MCF 10A (cell line): ENCODE results near the gene DSCAML1. TPM values are rescaled to one million over a fixed set of nuclear protein-coding genes. Genes with fewer than 3 reads are reported as not detected.

ENCODE experiments used
- BruUV-seq: library from RNA; stranded (reverse); fragments of 400-500 nt; replicated peaks from 2 replicates; lab custom pipeline; 2021; lab: Mats Ljungman, UMichigan
- CTCF ChIA-PET: fragments of 300-600 bp; sonication (Branson Sonifier 250); formaldehyde crosslinking; extraction: SDS; loops from one replicate; lab custom pipeline; 2021; ENCODE audit warnings: antibody characterized with exemption, inconsistent platforms; lab: Yijun Ruan, JAX
- POLR2A ChIA-PET: fragments of 300-600, 350-650 bp; sonication (Branson Sonifier 250); formaldehyde crosslinking; extraction: SDS; loops from one replicate; lab custom pipeline; 2020; ENCODE audit warnings: antibody characterized with exemption, inconsistent platforms; lab: Yijun Ruan, JAX
- DNase-seq: peaks from one replicate; pipeline ENCODE4 v3.0.0-alpha.2; 2018; ENCODE audit not compliant: unreplicated experiment
- H3K27ac Mint-ChIP-seq: one replicate; pipeline ENCODE4 v1.8.0; 2022; ENCODE audit warnings: mild to moderate bottlenecking, low read depth, mixed read lengths; ENCODE audit not compliant: unreplicated experiment
- H3K27me3 Mint-ChIP-seq: one replicate; pipeline ENCODE4 v1.8.0; 2022; ENCODE audit warnings: mixed read lengths; ENCODE audit not compliant: insufficient read depth, unreplicated experiment
- H3K36me3 Mint-ChIP-seq: one replicate; pipeline ENCODE4 v1.8.0; 2022; ENCODE audit warnings: mild to moderate bottlenecking, moderate library complexity, mixed read lengths; ENCODE audit not compliant: insufficient read depth, unreplicated experiment
- H3K4me1 Mint-ChIP-seq: one replicate; pipeline ENCODE4 v1.8.0; 2022; ENCODE audit warnings: mixed read lengths; ENCODE audit not compliant: insufficient read depth, unreplicated experiment
- H3K4me3 Mint-ChIP-seq: one replicate; pipeline ENCODE4 v1.8.0; 2022; ENCODE audit warnings: mild to moderate bottlenecking, moderate library complexity, mixed read lengths; ENCODE audit not compliant: unreplicated experiment
- H3K9me3 Mint-ChIP-seq: one replicate; pipeline ENCODE4 v1.8.0; 2022; ENCODE audit warnings: mixed read lengths; ENCODE audit not compliant: unreplicated experiment
- CTCF ChIP-seq: fragments of 200-600 bp; IDR thresholded peaks from one replicate; pipeline ENCODE4 v1.8.0; 2022; ENCODE audit warnings: antibody characterized with exemption, mild to moderate bottlenecking; ENCODE audit not compliant: unreplicated experiment
- intact Hi-C: fragments of 100-400 bp; cut with micrococcal nuclease; formaldehyde crosslinking; loops from 2 replicates; pipeline ENCODE4 v1.14.1; 2022
- total RNA-seq: library from RNA; stranded (reverse); gene quantifications from 2 replicates; pipeline ENCODE4 v1.2.3, GENCODE V29; 2022

DSCAML1 gene
- total RNA-seq, 1 experiment from 2014 or later = not detected

GRCh38 chr11:117720061-117720511, 76.9 kb downstream of the DSCAML1 start:
- peaks cover 73% of the 10 kb centered on the region for H3K27me3 Mint-ChIP-seq
- CTCF ChIA-PET = no interaction called here
- H3K9me3 Mint-ChIP-seq = no peaks in the 10 kb centered on the region
- DNase-seq = no peak
- no peak for TF ChIP-seq CTCF
- H3K4me1 Mint-ChIP-seq = no peaks in the 10 kb centered on the region
- intact Hi-C loops = no loop called here
- BruUV-seq = no TSS peak
- POLR2A ChIA-PET = no interaction called here
- no peak overlapping the region for H3K4me3 Mint-ChIP-seq
- H3K27ac Mint-ChIP-seq = no peak overlapping the region
- H3K36me3 Mint-ChIP-seq = no peaks in the 10 kb centered on the region

DNA sequence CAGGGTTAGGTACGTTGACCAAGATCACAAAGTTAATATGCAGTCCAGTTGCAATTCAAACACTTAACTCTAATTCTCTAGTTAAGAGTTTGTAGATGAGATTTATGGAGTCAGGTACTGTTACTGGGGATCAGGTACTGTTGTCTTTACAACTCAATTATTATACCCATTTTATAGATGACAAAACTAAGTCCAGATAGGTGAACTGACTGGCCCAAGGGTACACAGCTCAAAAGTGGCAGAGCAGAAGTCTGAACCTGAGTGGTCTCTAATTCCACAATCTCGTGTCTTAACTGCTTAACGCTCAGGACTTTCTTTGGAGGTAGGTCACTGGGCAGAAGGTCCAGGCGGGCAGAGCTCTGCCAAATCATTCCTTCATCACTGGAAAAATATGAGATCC, 77.5 kb downstream of the DSCAML1 start:
- Mint-ChIP-seq H3K36me3 (no peaks in the 10 kb centered on the region), H3K4me3 (no peak overlapping the region), H3K4me1 (no peaks in the 10 kb centered on the region), H3K27ac (no peak overlapping the region), H3K27me3 (peaks cover 74% of the 10 kb centered on the region), H3K9me3 (no peaks in the 10 kb centered on the region)
- BruUV-seq = no TSS peak
- POLR2A ChIA-PET = no interaction called here
- intact Hi-C loops = no loop called here
- CTCF ChIA-PET = interaction anchor here (0.6 kb wide), 1 partner anchor 220 kb away, joined by 3 read pairs; no protein-coding TSS in a partner anchor
- no peak for DNase-seq
- TF ChIP-seq CTCF = no peak

DNA sequence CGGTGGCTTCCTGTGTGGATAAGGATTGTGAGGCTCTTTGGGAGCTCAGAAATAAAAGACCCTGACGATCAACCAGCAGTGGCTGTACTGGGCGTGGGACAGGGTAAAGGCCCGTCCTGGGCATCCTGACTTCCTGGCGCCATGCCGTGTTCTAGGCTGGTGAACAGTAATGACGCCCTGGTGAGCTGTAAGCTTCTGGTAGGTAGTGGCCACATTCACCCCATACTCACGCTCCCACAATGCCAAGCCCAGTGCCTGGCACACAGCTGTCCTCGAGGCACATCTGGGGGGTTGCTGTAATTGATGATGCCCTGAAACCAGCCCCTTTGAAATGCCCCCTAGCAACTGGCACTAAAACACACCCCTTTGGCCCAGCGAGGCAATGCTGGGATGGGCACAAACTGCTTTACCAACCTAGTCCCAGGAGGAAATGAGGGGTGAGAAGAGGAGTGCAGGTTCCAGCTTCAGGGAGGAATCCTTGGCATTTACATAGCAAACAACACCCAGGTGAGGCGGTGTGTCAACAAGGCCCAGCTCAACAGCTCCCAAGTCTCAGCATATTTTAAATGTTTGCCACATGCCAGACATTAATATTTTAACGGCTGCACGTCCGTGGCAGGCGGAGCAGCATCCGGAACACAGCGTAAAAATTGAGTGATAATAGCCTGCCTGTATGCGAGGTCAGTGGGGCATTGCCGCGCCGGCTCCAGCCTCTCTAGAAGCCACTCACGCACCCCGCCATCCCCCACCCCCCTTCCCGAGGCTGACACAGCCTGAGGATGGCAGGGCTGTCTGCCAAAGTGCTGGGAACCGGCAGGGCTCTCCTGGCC, 79.3 kb downstream of the DSCAML1 start:
- ChIA-PET CTCF (interaction anchor here (0.6 to 1.5 kb wide), 4 partner anchors 91 to 292 kb away, joined by 3 to 5 read pairs (median 4); no protein-coding TSS in a partner anchor), POLR2A (no interaction called here)
- no peaks in the 10 kb centered on the region for H3K36me3 Mint-ChIP-seq
- intact Hi-C loops = no loop called here
- H3K4me3 Mint-ChIP-seq = no peak overlapping the region
- H3K27ac Mint-ChIP-seq = no peak overlapping the region
- H3K4me1 Mint-ChIP-seq = no peaks in the 10 kb centered on the region
- no peak for TF ChIP-seq CTCF
- H3K9me3 Mint-ChIP-seq = no peaks in the 10 kb centered on the region
- peaks cover 74% of the 10 kb centered on the region for H3K27me3 Mint-ChIP-seq
- BruUV-seq = no TSS peak
- no peak for DNase-seq

- no TSS peak for BruUV-seq
- POLR2A ChIA-PET = no interaction called here
- Mint-ChIP-seq H3K27ac (no peak overlapping the region), H3K9me3 (no peaks in the 10 kb centered on the region), H3K4me3 (no peak overlapping the region), H3K36me3 (no peaks in the 10 kb centered on the region), H3K4me1 (no peaks in the 10 kb centered on the region), H3K27me3 (peaks cover 74% of the 10 kb centered on the region)
- intact Hi-C loops = no loop called here
- no peak for DNase-seq
- no peak for TF ChIP-seq CTCF
- CTCF ChIA-PET = interaction anchor here (0.7 to 1.5 kb wide), 2 partner anchors 92 to 291 kb away, joined by 3 to 5 read pairs; no protein-coding TSS in a partner anchor
These were observed 80.2 kb downstream of the DSCAML1 start for GRCh38 chr11:117716521-117717440.
